Gastrocnemius medialis (tissue), 4 donors: ENCODE measurements around the gene MAP2. TPM values are rescaled to one million over a fixed set of nuclear protein-coding genes. Genes with fewer than 3 reads are reported as not detected.

ENCODE experiments used
- ATAC-seq, 2 donors: fragments of 150-250 bp; one replicate each; pipeline ENCODE4 v1.9.1; 2016
- DNase-seq, 2 donors: peaks; one replicate each; pipeline ENCODE4 v3.0.0-alpha.2; 2019
- H3K27ac ChIP-seq, 4 donors: fragments of 200-600 bp; sonication (generic); 1 replicate in 1 of 4; 2 replicates in 3 of 4; pipeline ENCODE4 v1.5.1; 2016 to 2018; ENCODE audit warnings: mild to moderate bottlenecking in 2 of 4, moderate library complexity in 1 of 4
- H3K27me3 ChIP-seq, 3 donors: fragments of 200-600 bp; sonication (generic) in 2 of 3; 1 replicate in 1 of 3; 2 replicates in 2 of 3; pipeline versions ENCODE4 v1.5.1 to v1.6.0; 2016 to 2019; ENCODE audit warnings: mild to moderate bottlenecking in 1 of 3, moderate library complexity in 1 of 3
- H3K36me3 ChIP-seq, 2 donors: fragments of 200-600 bp; sonication (generic) in 1 of 2; one replicate each; pipeline ENCODE4 v1.5.1; 2017 to 2018
- H3K4me1 ChIP-seq, 2 donors: fragments of 200-600 bp; sonication (generic) in 1 of 2; one replicate each; pipeline ENCODE4 v1.5.1; 2016 to 2017; ENCODE audit warnings: mild to moderate bottlenecking in 2 of 2
- H3K4me3 ChIP-seq, 4 donors: fragments of 200-600 bp; sonication (generic) in 3 of 4; 1 replicate in 1 of 4; 2 replicates in 3 of 4; pipeline ENCODE4 v1.5.1; 2016 to 2019; ENCODE audit warnings: mild to moderate bottlenecking in 2 of 4
- H3K9me3 ChIP-seq, 3 donors: fragments of 200-600 bp; sonication (generic) in 2 of 3; 1 replicate in 1 of 3; 2 replicates in 2 of 3; pipeline ENCODE4 v1.5.1; 2016 to 2019
- CTCF ChIP-seq, 5 experiments: fragments of 450-650 bp in 3 of 5; fragments of 200-600 bp in 2 of 5; sonication (generic) in 2 of 5; IDR thresholded peaks in 4 of 5; conservative IDR thresholded peaks in 1 of 5; 1 replicate in 4 of 5; 2 replicates in 1 of 5; pipeline ENCODE4 v1.5.1; 2016 to 2019; ENCODE audit warnings: antibody characterized with exemption in 5 of 5, mild to moderate bottlenecking in 3 of 5, moderate library complexity in 3 of 5
- POLR2A ChIP-seq, 2 donors: fragments of 450-650 bp; IDR thresholded peaks; one replicate each; pipeline ENCODE4 v1.6.1; 2017; ENCODE audit warnings: antibody characterized with exemption in 2 of 2, mild to moderate bottlenecking in 2 of 2, moderate library complexity in 2 of 2
- in situ Hi-C, 4 donors: fragments of 200-750 bp; cut with MboI; loops; one replicate each; pipeline versions ENCODE4 v1.15.0 to v1.8.0; 2017; ENCODE audit warnings: low sequenced_read_pairs in 4 of 4
- intact Hi-C: fragments of 100-400 bp; cut with DNase I; formaldehyde crosslinking; loops from one replicate; pipeline ENCODE4 v1.15.1; 2023; ENCODE audit warnings: low total_unique reads
- total RNA-seq, 4 donors: library from RNA; depleted of rRNA; stranded (reverse); fragments of >200 nt; gene quantifications; one replicate each; pipeline versions ENCODE4 v1.1.0 to v1.2.3, GENCODE V29; 2016

The MAP2 gene
- total RNA-seq, 4 donors from 2014 or later = 1.8 to 2.7 (median 2.2) TPM

DNA sequence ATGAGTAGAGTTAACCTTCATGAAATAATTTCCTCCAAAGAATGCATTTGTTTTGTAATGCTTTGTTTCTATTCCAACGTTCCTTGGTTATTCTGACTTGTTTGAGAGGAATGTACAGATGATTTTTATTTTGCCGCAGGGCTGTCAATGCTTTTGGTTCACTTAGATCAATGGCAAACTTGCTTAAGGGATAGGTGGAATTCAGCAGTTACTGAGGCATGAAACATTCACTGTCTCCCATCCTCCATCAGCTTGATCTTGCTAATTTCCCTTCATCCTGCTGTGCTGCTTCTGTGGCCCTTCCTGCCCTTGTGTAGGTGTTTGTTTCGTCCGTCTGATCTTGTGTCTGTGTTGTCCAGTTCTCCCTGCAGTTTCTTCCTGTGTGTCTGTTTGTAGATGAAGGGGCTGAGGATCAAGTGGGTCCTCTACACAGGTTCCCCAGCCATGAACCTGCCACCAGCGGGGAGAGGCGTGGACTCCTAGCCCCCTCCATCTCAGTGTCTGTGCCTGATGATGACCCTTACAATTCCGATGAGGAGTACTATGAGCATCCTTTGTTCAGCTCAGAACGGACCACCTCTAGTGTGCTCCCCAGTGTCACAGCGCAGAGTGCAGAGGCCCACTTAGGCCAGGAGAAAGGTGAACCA, 263.6 kb downstream of the MAP2 start:
- Histone ChIP-seq H3K36me3 (no peaks in the 10 kb centered on the region), H3K4me1 (peaks cover 7% of the 10 kb centered on the region in 2 donors), H3K27ac (no peak overlapping the region), H3K4me3 (no peak overlapping the region), H3K27me3 (no peaks in the 10 kb centered on the region), H3K9me3 (no peaks in the 10 kb centered on the region)
- ATAC-seq = no peak
- no peak for TF ChIP-seq CTCF (IDR thresholded peaks at IDR 0.05 in 4 of 5, conservative IDR thresholded peaks at IDR 0.05 in 1 of 5)
- no peak for TF ChIP-seq POLR2A (IDR thresholded peaks at IDR 0.05)
- no peak for DNase-seq
- in situ Hi-C loops = no loop called here
- intact Hi-C loops = no loop called here

GRCh38 chr2:209688385-209688784, 264.5 kb downstream of the MAP2 start:
- Histone ChIP-seq H3K27me3 (no peaks in the 10 kb centered on the region), H3K9me3 (no peaks in the 10 kb centered on the region), H3K4me1 (peaks cover 7% of the 10 kb centered on the region in 2 donors), H3K27ac (no peak overlapping the region), H3K36me3 (no peaks in the 10 kb centered on the region), H3K4me3 (no peak overlapping the region)
- ATAC-seq (no peak), DNase-seq (no peak)
- intact Hi-C loops (no loop called here), in situ Hi-C loops (no loop called here)
- no peak for TF ChIP-seq POLR2A (IDR thresholded peaks at IDR 0.05)
- no peak for TF ChIP-seq CTCF (IDR thresholded peaks at IDR 0.05 in 4 of 5, conservative IDR thresholded peaks at IDR 0.05 in 1 of 5)

GRCh38 chr2:209690029-209690754, 266.3 kb downstream of the MAP2 start:
- Histone ChIP-seq H3K9me3 (no peaks in the 10 kb centered on the region), H3K36me3 (no peaks in the 10 kb centered on the region), H3K27ac (no peak overlapping the region), H3K4me1 (peaks cover 6 to 7% of the 10 kb centered on the region in 2 donors), H3K27me3 (no peaks in the 10 kb centered on the region), H3K4me3 (no peak overlapping the region)
- DNase-seq = no peak
- intact Hi-C loops = no loop called here
- no peak for TF ChIP-seq CTCF (IDR thresholded peaks at IDR 0.05 in 4 of 5, conservative IDR thresholded peaks at IDR 0.05 in 1 of 5)
- TF ChIP-seq POLR2A (IDR thresholded peaks at IDR 0.05) = no peak
- in situ Hi-C loops = no loop called here
- ATAC-seq = no peak

GRCh38 chr2:209694748-209695147, 270.9 kb downstream of the MAP2 start:
- Histone ChIP-seq H3K4me3 (no peak overlapping the region), H3K4me1 (no peaks in the 10 kb centered on the region), H3K27ac (no peak overlapping the region), H3K36me3 (no peaks in the 10 kb centered on the region), H3K27me3 (no peaks in the 10 kb centered on the region), H3K9me3 (no peaks in the 10 kb centered on the region)
- TF ChIP-seq CTCF (IDR thresholded peaks at IDR 0.05 in 4 of 5, conservative IDR thresholded peaks at IDR 0.05 in 1 of 5) (no peak), POLR2A (IDR thresholded peaks at IDR 0.05) (no peak)
- DNase-seq (no peak), ATAC-seq (no peak)
- in situ Hi-C loops = no loop called here
- intact Hi-C loops = no loop called here
